ENCODE data around the gene EDC4. TPM values are rescaled to one million over a fixed set of nuclear protein-coding genes. Genes with fewer than 3 reads are reported as not detected.
"Not testable (repeated sequence)": the region's sequence is repeated elsewhere in the genome, so short reads cannot be mapped to it uniquely, and the experiment has no call there.

EDC4 gene
- total RNA-seq, 2 donors from 2014 or later: 58.6 to 96.5 TPM

- no peaks in the 10 kb centered on the region for H3K9me3 ChIP-seq
- no peak for DNase-seq
- H3K4me3 ChIP-seq: no peak overlapping the region
- H3K4me1 ChIP-seq: peaks cover 17% of the 10 kb centered on the region
- no peak overlapping the region for H3K9ac ChIP-seq (ENCODE audit: low read depth in 2 of 2, low read length in 2 of 2)
- H3K27ac ChIP-seq: no peak overlapping the region
- no peaks in the 10 kb centered on the region for H3K36me3 ChIP-seq
- H3K27me3 ChIP-seq: no peaks in the 10 kb centered on the region
- intact Hi-C loops (cut with DNase I): loop anchor here (10.0 kb wide), 1 partner anchor 47 kb away; no protein-coding TSS in a partner anchor
- TF ChIP-seq, protein P1, sequence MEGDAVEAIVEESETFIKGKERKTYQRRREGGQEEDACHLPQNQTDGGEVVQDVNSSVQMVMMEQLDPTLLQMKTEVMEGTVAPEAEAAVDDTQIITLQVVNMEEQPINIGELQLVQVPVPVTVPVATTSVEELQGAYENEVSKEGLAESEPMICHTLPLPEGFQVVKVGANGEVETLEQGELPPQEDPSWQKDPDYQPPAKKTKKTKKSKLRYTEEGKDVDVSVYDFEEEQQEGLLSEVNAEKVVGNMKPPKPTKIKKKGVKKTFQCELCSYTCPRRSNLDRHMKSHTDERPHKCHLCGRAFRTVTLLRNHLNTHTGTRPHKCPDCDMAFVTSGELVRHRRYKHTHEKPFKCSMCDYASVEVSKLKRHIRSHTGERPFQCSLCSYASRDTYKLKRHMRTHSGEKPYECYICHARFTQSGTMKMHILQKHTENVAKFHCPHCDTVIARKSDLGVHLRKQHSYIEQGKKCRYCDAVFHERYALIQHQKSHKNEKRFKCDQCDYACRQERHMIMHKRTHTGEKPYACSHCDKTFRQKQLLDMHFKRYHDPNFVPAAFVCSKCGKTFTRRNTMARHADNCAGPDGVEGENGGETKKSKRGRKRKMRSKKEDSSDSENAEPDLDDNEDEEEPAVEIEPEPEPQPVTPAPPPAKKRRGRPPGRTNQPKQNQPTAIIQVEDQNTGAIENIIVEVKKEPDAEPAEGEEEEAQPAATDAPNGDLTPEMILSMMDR (IDR thresholded peaks at IDR 0.05): no peak
These were observed 11.0 kb upstream of the EDC4 start for GRCh38 chr16:67861877-67862276.

- no peak for DNase-seq
- no peak overlapping the region for H3K27ac ChIP-seq
These were observed 9.9 kb upstream of the EDC4 start for GRCh38 chr16:67862623-67863583.

GRCh38 chr16:67864044-67864443 lies 8.8 kb upstream of the EDC4 start:
- H3K9ac ChIP-seq (ENCODE audit: low read depth in 2 of 2, low read length in 2 of 2); H3K4me3 ChIP-seq; H3K27ac ChIP-seq; H3K27me3 ChIP-seq; H3K4me1 ChIP-seq; H3K36me3 ChIP-seq; DNase-seq; H3K9me3 ChIP-seq: not testable (repeated sequence)
- intact Hi-C loops (cut with DNase I): loop anchor here (10.0 kb wide), 1 partner anchor 49 kb away; no protein-coding TSS in a partner anchor

More at GRCh38 chr16:67862623-67863583, 9.9 kb upstream of the EDC4 start:
- Histone ChIP-seq H3K4me1 (peaks cover 8% of the 10 kb centered on the region), H3K27me3 (no peaks in the 10 kb centered on the region), H3K9me3 (no peaks in the 10 kb centered on the region), H3K4me3 (no peak overlapping the region), H3K36me3 (no peaks in the 10 kb centered on the region), H3K9ac (ENCODE audit: low read depth in 2 of 2, low read length in 2 of 2) (no peak overlapping the region)
- TF ChIP-seq, protein P1 (IDR thresholded peaks at IDR 0.05): no peak
- intact Hi-C loops (cut with DNase I): loop anchor here (10.0 kb wide), 1 partner anchor 48 kb away; no protein-coding TSS in a partner anchor

DNA sequence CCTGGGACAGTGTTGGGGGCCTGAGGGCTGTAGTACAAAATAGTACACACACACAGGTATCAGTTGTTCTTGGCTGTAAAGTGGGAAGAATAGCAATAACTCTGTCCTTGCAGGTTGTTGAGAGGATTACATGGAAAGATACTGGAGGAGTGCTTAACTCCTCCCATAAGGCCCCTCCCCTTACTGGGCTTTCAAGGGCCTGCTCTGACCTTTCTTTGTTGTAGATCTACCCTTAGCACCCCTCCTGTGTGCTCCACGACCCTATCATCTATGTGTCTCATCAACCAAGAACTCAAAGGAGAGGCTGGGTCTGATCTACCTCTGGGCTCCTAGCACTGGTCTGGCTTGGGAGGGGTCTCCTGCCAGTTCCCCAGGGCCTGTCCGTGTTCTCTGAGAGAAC lies 8.3 kb upstream of the EDC4 start:
- Histone ChIP-seq H3K9ac (ENCODE audit: low read depth in 2 of 2, low read length in 2 of 2) (no peak overlapping the region), H3K4me3 (no peak overlapping the region), H3K36me3 (no peaks in the 10 kb centered on the region), H3K4me1 (no peaks in the 10 kb centered on the region), H3K9me3 (no peaks in the 10 kb centered on the region), H3K27me3 (no peaks in the 10 kb centered on the region), H3K27ac (no peak overlapping the region)
- no peak for DNase-seq
- TF ChIP-seq, protein P1 (IDR thresholded peaks at IDR 0.05): no peak
- intact Hi-C loops (cut with DNase I): loop anchor here (10.0 kb wide), 1 partner anchor 50 kb away; no protein-coding TSS in a partner anchor

DNA sequence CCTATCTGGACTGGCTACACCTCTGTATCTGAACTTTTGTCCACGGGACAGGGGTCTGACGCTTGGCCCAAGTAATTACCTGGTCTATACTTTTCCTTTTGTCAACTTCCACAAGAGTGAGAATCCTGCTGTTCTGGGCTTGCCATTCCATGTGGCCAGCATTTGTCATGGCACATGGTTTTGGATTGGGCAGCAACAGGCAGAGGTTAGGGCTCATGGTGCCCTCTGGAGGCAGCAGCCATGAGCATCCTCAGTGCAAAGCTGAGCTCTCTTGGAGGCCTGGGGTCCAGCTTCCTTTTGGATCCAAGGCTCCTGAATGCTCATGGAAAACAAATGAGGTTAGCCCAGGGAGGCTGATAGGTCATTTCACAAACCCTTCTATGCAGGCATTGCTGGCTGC lies 7.5 kb upstream of the EDC4 start:
- Histone ChIP-seq H3K9me3 (no peaks in the 10 kb centered on the region), H3K4me3 (no peak overlapping the region), H3K27ac (no peak overlapping the region), H3K36me3 (no peaks in the 10 kb centered on the region), H3K9ac (ENCODE audit: low read depth in 2 of 2, low read length in 2 of 2) (no peak overlapping the region), H3K4me1 (no peaks in the 10 kb centered on the region), H3K27me3 (no peaks in the 10 kb centered on the region)
- TF ChIP-seq, protein P1 (IDR thresholded peaks at IDR 0.05): peak; percentile 23
- no peak for DNase-seq
- intact Hi-C loops (cut with DNase I): loop anchor here (10.0 kb wide), 1 partner anchor 51 kb away; no protein-coding TSS in a partner anchor

All from colonic mucosa (tissue), 4 donors.